Endothelial cell of umbilical vein (primary cell): ENCODE measurements around the gene FYN. TPM values are rescaled to one million over a fixed set of nuclear protein-coding genes. Genes with fewer than 3 reads are reported as not detected.

Experiments used
- BruUV-seq: library from RNA; stranded (reverse); fragments of 400-500 nt; replicated peaks from 2 replicates; lab custom pipeline; 2021; lab: Mats Ljungman, UMichigan
- CTCF ChIA-PET: fragments of 300-600, 350-600 bp; sonication (Branson Sonifier 250); formaldehyde crosslinking; loops from one replicate; lab custom pipeline; 2021; ENCODE audit warnings: antibody characterized with exemption, inconsistent platforms; lab: Charles Lee
- POLR2A ChIA-PET: fragments of 300-600, 350-600 bp; sonication (Branson Sonifier 250); formaldehyde crosslinking; loops from one replicate; lab custom pipeline; 2021; ENCODE audit warnings: antibody characterized with exemption, inconsistent platforms; lab: Charles Lee
- DNase-seq: peaks from one replicate; pipeline ENCODE4 v3.0.0-alpha.2; 2011; ENCODE audit warnings: low read depth, low spot score
- FAIRE-seq: peaks from 2 replicates; lab custom pipeline; 2011; peaks lifted over from hg19 to GRCh38; lab: Jason Lieb, UNC
- H2AFZ ChIP-seq: 2 replicates; pipeline ENCODE4 v1.6.0; 2012; ENCODE audit warnings: low read depth, low read length, control low read depth, inconsistent platforms
- H3K27ac ChIP-seq: 2 replicates; pipeline ENCODE4 v1.5.1; 2011; ENCODE audit warnings: low read depth, mild to moderate bottlenecking, control low read depth, low read length, moderate library complexity; ENCODE audit not compliant: insufficient read depth
- H3K27me3 ChIP-seq, 2 experiments: 2 replicates each; pipeline versions ENCODE4 v1.6.0 to v1.6.1; 2011; ENCODE audit warnings: low read length in 2 of 2, mixed read lengths in 1 of 2; ENCODE audit not compliant: control insufficient read depth in 2 of 2, insufficient read depth in 2 of 2
- H3K36me3 ChIP-seq, 2 experiments: 2 replicates in 1 of 2; 3 replicates in 1 of 2; pipeline ENCODE4 v1.5.1; 2011; ENCODE audit warnings: low read length in 2 of 2, mild to moderate bottlenecking in 1 of 2, moderate library complexity in 1 of 2; ENCODE audit not compliant: control insufficient read depth in 2 of 2, insufficient read depth in 2 of 2; ENCODE audit errors: extremely low read depth in 1 of 2
- H3K4me1 ChIP-seq: 3 replicates; pipeline ENCODE4 v1.5.1; 2011; ENCODE audit warnings: mild to moderate bottlenecking, low read length; ENCODE audit not compliant: control insufficient read depth, insufficient read depth; ENCODE audit errors: extremely low read depth
- H3K4me2 ChIP-seq: 2 replicates; pipeline ENCODE4 v1.6.1; 2011; ENCODE audit warnings: low read length, control low read depth, mixed read lengths; ENCODE audit not compliant: insufficient read depth
- H3K4me3 ChIP-seq, 3 experiments: fragments of 200-600 bp in 1 of 3; sonication (generic), shearing (Covaris generic) in 1 of 3; replicated peaks in 1 of 3; 2 replicates each; pipeline ENCODE4 v1.5.1; 2011 to 2016; ENCODE audit warnings: control low read depth in 3 of 3, low read length in 3 of 3, mild to moderate bottlenecking in 2 of 3, inconsistent platforms in 1 of 3, low read depth in 1 of 3, moderate library complexity in 1 of 3; ENCODE audit not compliant: insufficient read depth in 1 of 3
- H3K79me2 ChIP-seq: 2 replicates; pipeline ENCODE4 v1.6.0; 2012; ENCODE audit warnings: low read length, inconsistent platforms; ENCODE audit not compliant: control insufficient read depth, insufficient read depth
- H3K9ac ChIP-seq: replicated peaks from 2 replicates; pipeline ENCODE3; 2011; ENCODE audit warnings: low read length, control low read depth; ENCODE audit not compliant: insufficient read depth; ENCODE audit errors: extremely low read depth
- H3K9me1 ChIP-seq: replicated peaks from 3 replicates; pipeline ENCODE4 v1.6.0; 2011; ENCODE audit warnings: mild to moderate bottlenecking, low read length; ENCODE audit not compliant: control insufficient read depth, insufficient read depth; ENCODE audit errors: extremely low read depth
- H3K9me3 ChIP-seq: replicated peaks from 2 replicates; pipeline ENCODE4 v1.5.1; 2012; ENCODE audit warnings: low read length, inconsistent platforms; ENCODE audit not compliant: control insufficient read depth, insufficient read depth
- H4K20me1 ChIP-seq: replicated peaks from 2 replicates; pipeline ENCODE3; 2011; ENCODE audit warnings: mild to moderate bottlenecking, low read length; ENCODE audit not compliant: control insufficient read depth, insufficient read depth; ENCODE audit errors: extremely low read depth
- CTCF ChIP-seq, 2 donors: IDR thresholded peaks; 1 replicate in 1 of 2; 2 replicates in 1 of 2; pipeline ENCODE4 v1.5.1; 2011; ENCODE audit warnings: low read length in 2 of 2, mild to moderate bottlenecking in 2 of 2, moderate library complexity in 2 of 2, control low read depth in 1 of 2, inconsistent platforms in 1 of 2, low read depth in 1 of 2; ENCODE audit not compliant: insufficient read depth in 1 of 2; ENCODE audit errors: extremely low read depth in 1 of 2
- EZH2 ChIP-seq: IDR thresholded peaks from 2 replicates; pipeline ENCODE4 v1.6.1; 2012; ENCODE audit warnings: borderline replicate concordance, low read depth, mild to moderate bottlenecking, moderate library complexity, low read length, inconsistent platforms; ENCODE audit not compliant: severe bottlenecking
- GATA2 ChIP-seq: IDR thresholded peaks from 2 replicates; pipeline ENCODE4 v1.7.0; 2011; ENCODE audit warnings: low read depth, mild to moderate bottlenecking, moderate library complexity, mixed read lengths, low read length; ENCODE audit not compliant: insufficient read length, insufficient read depth
- JUN ChIP-seq: IDR thresholded peaks from 2 replicates; pipeline ENCODE4 v1.6.1; 2011; ENCODE audit warnings: borderline replicate concordance, low read depth; ENCODE audit not compliant: insufficient read length, insufficient read depth
- MAX ChIP-seq: IDR thresholded peaks from 2 replicates; pipeline ENCODE4 v1.6.1; 2011; ENCODE audit not compliant: insufficient read depth, insufficient read length
- POLR2AphosphoS5 ChIP-seq: IDR thresholded peaks from 2 replicates; pipeline ENCODE4 v1.6.1; 2012; ENCODE audit warnings: low read depth, mild to moderate bottlenecking, control low read depth, low read length, moderate library complexity; ENCODE audit not compliant: insufficient read depth
- dilution Hi-C: fragments of 300-500 bp; cut with MboI; formaldehyde crosslinking; loops from one replicate; pipeline ENCODE4 v1.15.0; 2019; ENCODE audit warnings: low sequenced_read_pairs; ENCODE audit not compliant: extremely low pct_ligation_motif_present
- intact Hi-C: fragments of 100-400 bp; cut with micrococcal nuclease; formaldehyde crosslinking; loops from one replicate; pipeline ENCODE4 v1.10.0; 2022
- polyA plus RNA-seq, 4 experiments: library from polyadenylated mRNA; depleted of rRNA in 3 of 4; stranded (reverse) in 3 of 4; unstranded in 1 of 4; fragments of >200 nt; gene quantifications; 2 replicates each; pipeline versions ENCODE4 v1.2.1 to v1.2.3, GENCODE V29; 2011 to 2012; ENCODE audit warnings: missing spikeins in 1 of 4
- total RNA-seq: library from RNA; stranded (reverse); gene quantifications from 2 replicates; pipeline ENCODE4 v1.2.3, GENCODE V29; 2021

FYN gene
- total and polyA plus RNA-seq, 2 donors (not counting 3 experiments of a cell fraction or from before 2014, with no cell fraction given), result 69.0 to 143 TPM

GRCh38 chr6:111772381-111772780 is 100.9 kb downstream of the FYN start:
- dilution Hi-C loops, result no loop called here
- TF ChIP-seq MAX (no peak), CTCF (IDR thresholded peaks at IDR 0.05; ENCODE audit: extremely low read depth in 1 of 2, insufficient read depth in 1 of 2, low read depth in 1 of 2, low read length in 2 of 2) (no peak), GATA2 (no peak), EZH2 (no peak), JUN (no peak), POLR2AphosphoS5 (no peak)
- Histone ChIP-seq H3K36me3 (no peaks in the 10 kb centered on the region), H3K4me3 (no peak overlapping the region), H3K9me3 (no peaks in the 10 kb centered on the region), H2AFZ (no peak overlapping the region), H3K9me1 (no peaks in the 10 kb centered on the region), H3K4me1 (no peaks in the 10 kb centered on the region), H4K20me1 (no peaks in the 10 kb centered on the region), H3K79me2 (no peaks in the 10 kb centered on the region), H3K27me3 (no peaks in the 10 kb centered on the region), H3K4me2 (no peak overlapping the region), H3K9ac (no peak overlapping the region), H3K27ac (no peak overlapping the region)
- FAIRE-seq, result no peak
- ChIA-PET CTCF (interaction anchor here (1.5 kb wide), 1 partner anchor 11 kb away, joined by 3 read pairs; no protein-coding TSS in a partner anchor), POLR2A (no interaction called here)
- no peak for DNase-seq
- no TSS peak for BruUV-seq
- intact Hi-C loops, result no loop called here
